Immature natural killer cell (primary cell): ENCODE measurements around the gene CDK5RAP3. TPM values are rescaled to one million over a fixed set of nuclear protein-coding genes. Genes with fewer than 3 reads are reported as not detected.

Experiments used
- DNase-seq, 3 donors: peaks; one replicate each; pipeline ENCODE4 v3.0.0; 2022; ENCODE audit warnings: mixed read lengths in 1 of 3
- H3K27ac Mint-ChIP-seq, 6 donors: one replicate each; pipeline ENCODE4 v1.8.0; 2020; ENCODE audit warnings: mixed read lengths in 6 of 6, mild to moderate bottlenecking in 5 of 6, inconsistent platforms in 4 of 6, moderate library complexity in 3 of 6
- H3K27me3 Mint-ChIP-seq, 3 donors: one replicate each; pipeline ENCODE4 v1.8.0; 2020 to 2021; ENCODE audit warnings: low read depth in 3 of 3, mild to moderate bottlenecking in 3 of 3, mixed read lengths in 3 of 3, moderate library complexity in 3 of 3, inconsistent platforms in 1 of 3
- H3K36me3 Mint-ChIP-seq, 3 donors: one replicate each; pipeline ENCODE4 v1.8.0; 2020; ENCODE audit warnings: mixed read lengths in 3 of 3, inconsistent platforms in 2 of 3, mild to moderate bottlenecking in 2 of 3
- H3K4me1 Mint-ChIP-seq, 2 donors: one replicate each; pipeline ENCODE4 v1.8.0; 2020; ENCODE audit warnings: inconsistent platforms in 2 of 2, mild to moderate bottlenecking in 2 of 2, mixed read lengths in 2 of 2, moderate library complexity in 1 of 2
- H3K4me3 Mint-ChIP-seq, 5 donors: one replicate each; pipeline ENCODE4 v1.8.0; 2020; ENCODE audit warnings: mild to moderate bottlenecking in 5 of 5, mixed read lengths in 5 of 5, inconsistent platforms in 3 of 5, moderate library complexity in 3 of 5
- H3K9me3 Mint-ChIP-seq, 6 donors: one replicate each; pipeline ENCODE4 v1.8.0; 2020; ENCODE audit warnings: mild to moderate bottlenecking in 6 of 6, mixed read lengths in 6 of 6, inconsistent platforms in 4 of 6, moderate library complexity in 3 of 6
- polyA plus RNA-seq, 3 donors: library from polyadenylated mRNA; unstranded; fragments of 300-500 nt; fragmentation: Illumina TruSeq; gene quantifications; one replicate each; pipeline ENCODE4 v1.2.3, GENCODE V29; 2021

CDK5RAP3 gene
- polyA plus RNA-seq, 3 donors from 2014 or later, result 66.3 to 97.2 (median 84.0) TPM

DNA sequence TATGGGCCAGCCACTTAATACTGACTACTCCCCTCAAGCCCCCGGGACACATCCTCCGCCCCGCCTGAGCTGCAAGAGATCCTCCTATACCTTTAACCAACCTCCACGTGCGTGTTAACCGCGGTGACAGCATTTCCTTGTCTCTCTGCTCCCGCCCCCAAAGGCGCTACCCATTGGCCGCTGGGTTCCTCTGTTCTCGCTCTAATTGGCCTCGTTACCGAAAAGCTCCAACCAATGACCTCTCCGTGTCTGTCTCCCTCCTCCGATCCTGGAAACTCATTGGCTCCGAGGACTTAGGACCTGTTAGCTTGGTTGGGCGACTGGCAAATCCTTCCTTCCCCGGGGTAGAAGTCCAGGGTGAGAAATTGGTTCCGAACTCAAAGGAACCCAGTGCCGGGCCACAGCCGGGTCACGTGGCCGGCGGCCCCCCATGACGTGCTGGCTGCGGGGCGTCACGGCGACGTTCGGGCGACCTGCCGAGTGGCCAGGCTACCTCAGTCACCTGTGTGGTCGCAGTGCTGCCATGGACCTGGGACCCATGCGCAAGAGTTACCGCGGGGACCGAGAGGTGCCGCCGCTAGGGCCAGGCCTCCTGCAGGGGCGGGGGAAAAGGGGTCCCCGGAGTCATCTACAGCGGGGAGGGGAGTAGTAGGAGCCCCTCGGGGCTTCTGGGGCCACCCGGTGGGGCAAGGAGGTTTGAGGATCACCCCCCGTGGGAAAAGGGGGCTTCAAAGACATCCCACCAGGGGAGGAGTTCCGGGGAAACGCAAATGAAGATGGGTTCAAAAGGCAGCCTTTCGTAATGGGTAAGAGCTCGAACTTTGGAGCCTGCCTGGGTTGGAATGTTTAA, 29.4 kb upstream of the CDK5RAP3 start, which contains the start of gene PNPO:
Gene PNPO (plus strand): TSS at position 326 of the 850 bp plus-strand sequence. CDS start 105 bp downstream, at position 431.
- H3K4me3 Mint-ChIP-seq, result peak within 1 kb of the TSS; percentile 76 to 93 (median 86)
- peaks cover 0 to 4% (median 0%) of the 10 kb centered on the region in 3 donors for H3K36me3 Mint-ChIP-seq
- no peaks in the 10 kb centered on the region for H3K9me3 Mint-ChIP-seq
- peak within 1 kb of the TSS; percentile 78 to 92 (median 86) for H3K27ac Mint-ChIP-seq
- peak; percentile 92 to 95 (median 93) for DNase-seq
- peaks cover 0 to 6% (median 4%) of the 10 kb centered on the region in 3 donors for H3K27me3 Mint-ChIP-seq
- peaks cover 31 to 40% of the 10 kb centered on the region in 2 donors for H3K4me1 Mint-ChIP-seq

DNA sequence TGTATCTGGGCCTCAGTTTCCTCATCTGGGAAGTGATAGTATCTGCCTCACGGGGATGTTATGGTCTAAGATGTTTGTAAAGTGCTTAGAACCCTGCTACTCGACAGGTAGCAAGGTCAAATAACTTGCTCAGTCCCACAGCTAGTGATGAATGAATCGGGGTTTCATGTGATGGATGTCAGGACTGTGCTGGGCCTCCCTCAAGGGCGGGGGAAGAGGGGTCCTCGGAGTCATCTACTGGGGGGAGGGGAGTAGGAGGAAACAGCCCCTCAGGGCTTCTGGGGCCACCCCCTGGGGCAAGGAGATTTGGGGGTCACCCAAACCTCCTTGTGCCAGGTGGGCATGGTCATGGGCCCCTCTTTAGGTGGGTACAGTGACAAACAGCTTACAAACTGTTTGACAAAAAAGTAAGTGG, 28.8 kb upstream of the CDK5RAP3 start:
- H3K36me3 Mint-ChIP-seq, result peaks cover 0 to 4% (median 0%) of the 10 kb centered on the region in 3 donors
- H3K4me1 Mint-ChIP-seq, result peaks cover 31 to 44% of the 10 kb centered on the region in 2 donors
- no peaks in the 10 kb centered on the region for H3K9me3 Mint-ChIP-seq
- H3K4me3 Mint-ChIP-seq, result peak overlapping the region; percentile 76 to 93 (median 86)
- H3K27me3 Mint-ChIP-seq, result peaks cover 0 to 6% (median 4%) of the 10 kb centered on the region in 3 donors
- no peak for DNase-seq
- peak overlapping the region; percentile 78 to 90 (median 83) for H3K27ac Mint-ChIP-seq

DNA sequence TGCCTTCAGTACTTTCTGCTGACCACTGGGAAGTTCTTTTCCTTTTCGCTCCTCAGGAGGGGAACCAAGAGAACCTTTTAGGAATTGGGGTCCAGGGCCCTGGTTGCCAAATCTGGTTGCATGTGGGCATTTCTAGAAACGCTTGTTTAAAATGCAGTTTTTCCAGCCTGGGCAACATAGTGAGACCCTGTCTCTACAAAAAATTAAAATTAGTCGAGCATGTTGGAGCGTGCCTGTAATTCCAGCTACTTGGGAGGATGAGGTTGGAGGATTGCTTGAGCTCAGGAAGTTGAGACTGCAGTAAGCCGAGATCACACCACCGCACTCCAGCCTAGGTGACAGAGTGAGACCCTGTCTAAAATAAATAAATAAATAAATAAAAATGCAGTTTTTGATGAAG, 28.3 kb upstream of the CDK5RAP3 start:
- Mint-ChIP-seq H3K4me3 (peak overlapping the region; percentile 76 to 93 (median 86)), H3K27me3 (peaks cover 0 to 6% (median 4%) of the 10 kb centered on the region in 3 donors), H3K27ac (peak overlapping the region in 5 of 6 donors; percentile 78 to 90 (median 84)), H3K9me3 (no peaks in the 10 kb centered on the region), H3K36me3 (peaks cover 0 to 4% (median 0%) of the 10 kb centered on the region in 3 donors), H3K4me1 (peaks cover 31 to 45% of the 10 kb centered on the region in 2 donors)
- no peak for DNase-seq

GRCh38 chr17:47945080-47945479, 25.8 kb upstream of the CDK5RAP3 start:
- DNase-seq, result peak; percentile 40 to 41 (median 40)
- Mint-ChIP-seq H3K9me3 (no peaks in the 10 kb centered on the region), H3K27ac (peak overlapping the region; percentile 34 to 89 (median 72)), H3K4me1 (peaks cover 40 to 55% of the 10 kb centered on the region in 2 donors), H3K36me3 (peaks cover 0 to 9% (median 0%) of the 10 kb centered on the region in 3 donors), H3K4me3 (peak overlapping the region; percentile 1 to 36 (median 25)), H3K27me3 (peaks cover 0 to 4% (median 4%) of the 10 kb centered on the region in 3 donors)

GRCh38 chr17:47945529-47946508, 25.1 kb upstream of the CDK5RAP3 start:
- DNase-seq, result no peak
- H3K27ac Mint-ChIP-seq, result peak overlapping the region in 5 of 6 donors; percentile 61 to 89 (median 77)
- H3K27me3 Mint-ChIP-seq, result peaks cover 0 to 4% (median 4%) of the 10 kb centered on the region in 3 donors
- H3K4me3 Mint-ChIP-seq, result peak overlapping the region in 1 of 5 donors; percentile 7
- peaks cover 0 to 9% (median 0%) of the 10 kb centered on the region in 3 donors for H3K36me3 Mint-ChIP-seq
- peaks cover 39 to 55% of the 10 kb centered on the region in 2 donors for H3K4me1 Mint-ChIP-seq
- H3K9me3 Mint-ChIP-seq, result no peaks in the 10 kb centered on the region

- no peak overlapping the region for H3K4me3 Mint-ChIP-seq
- H3K9me3 Mint-ChIP-seq, result no peaks in the 10 kb centered on the region
- H3K4me1 Mint-ChIP-seq, result peaks cover 34 to 48% of the 10 kb centered on the region in 2 donors
- H3K27me3 Mint-ChIP-seq, result peaks cover 0 to 1% (median 0%) of the 10 kb centered on the region in 3 donors
- peak overlapping the region in 1 of 6 donors; percentile 58 for H3K27ac Mint-ChIP-seq
- H3K36me3 Mint-ChIP-seq, result peaks cover 0 to 9% (median 0%) of the 10 kb centered on the region in 3 donors
- DNase-seq, result no peak
Measured at GRCh38 chr17:47946516-47946915, 24.4 kb upstream of the CDK5RAP3 start.

DNA sequence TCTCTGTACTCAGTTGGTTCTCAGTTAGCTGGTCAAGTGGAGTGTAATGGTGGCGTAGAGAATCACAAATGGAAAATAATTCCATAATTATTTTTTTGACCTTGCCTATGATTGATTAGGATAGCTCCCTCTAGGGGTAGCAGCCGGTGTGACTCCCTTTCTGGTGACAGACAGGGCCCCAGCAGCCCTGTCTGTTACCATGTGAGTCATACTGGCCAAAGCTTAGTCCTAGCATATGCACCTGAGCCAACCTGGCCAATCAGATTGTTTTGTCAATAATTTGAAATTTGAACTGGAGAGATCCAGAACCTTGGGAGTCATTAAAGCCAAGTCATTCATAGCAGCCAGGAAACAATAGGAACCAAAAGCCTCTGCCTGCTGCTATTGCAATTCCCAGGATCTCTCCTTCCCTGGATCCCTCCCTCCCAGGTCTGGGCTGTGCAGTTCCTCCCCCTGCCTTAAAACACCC, 23.9 kb upstream of the CDK5RAP3 start:
- no peaks in the 10 kb centered on the region for H3K9me3 Mint-ChIP-seq
- no peak overlapping the region for H3K4me3 Mint-ChIP-seq
- peaks cover 0 to 9% (median 0%) of the 10 kb centered on the region in 3 donors for H3K36me3 Mint-ChIP-seq
- DNase-seq, result peak; percentile 55 to 62 (median 58)
- peaks cover 32 to 45% of the 10 kb centered on the region in 2 donors for H3K4me1 Mint-ChIP-seq
- peaks cover 0 to 1% (median 0%) of the 10 kb centered on the region in 3 donors for H3K27me3 Mint-ChIP-seq
- peak overlapping the region in 4 of 6 donors; percentile 49 to 68 (median 62) for H3K27ac Mint-ChIP-seq

GRCh38 chr17:47948706-47949196, 22.2 kb upstream of the CDK5RAP3 start:
- Mint-ChIP-seq H3K36me3 (peaks cover 0 to 9% (median 0%) of the 10 kb centered on the region in 3 donors), H3K27ac (peak overlapping the region in 3 of 6 donors; percentile 38 to 86 (median 86)), H3K4me3 (peak overlapping the region in 1 of 5 donors; percentile 73), H3K27me3 (peaks cover 0 to 1% (median 0%) of the 10 kb centered on the region in 3 donors), H3K4me1 (peaks cover 23 to 35% of the 10 kb centered on the region in 2 donors), H3K9me3 (no peaks in the 10 kb centered on the region)
- no peak for DNase-seq

- H3K4me3 Mint-ChIP-seq, result peak overlapping the region; percentile 71 to 79 (median 73)
- H3K27ac Mint-ChIP-seq, result peak overlapping the region; percentile 38 to 86 (median 72)
- H3K27me3 Mint-ChIP-seq, result peaks cover 0 to 1% (median 0%) of the 10 kb centered on the region in 3 donors
- peaks cover 0 to 9% (median under 1%) of the 10 kb centered on the region in 3 donors for H3K36me3 Mint-ChIP-seq
- H3K9me3 Mint-ChIP-seq, result no peaks in the 10 kb centered on the region
- H3K4me1 Mint-ChIP-seq, result peaks cover 22 to 30% of the 10 kb centered on the region in 2 donors
- peak; percentile 77 to 79 (median 78) for DNase-seq
Measured at GRCh38 chr17:47949197-47949759, 21.6 kb upstream of the CDK5RAP3 start.

GRCh38 chr17:47949946-47950345, 21.0 kb upstream of the CDK5RAP3 start:
- Mint-ChIP-seq H3K36me3 (peaks cover 0 to 5% (median 4%) of the 10 kb centered on the region in 3 donors), H3K9me3 (no peaks in the 10 kb centered on the region), H3K4me3 (peak overlapping the region in 1 of 5 donors; percentile 73), H3K4me1 (peaks cover 16 to 23% of the 10 kb centered on the region in 2 donors), H3K27ac (peak overlapping the region in 1 of 6 donors; percentile 65), H3K27me3 (peaks cover 0 to 1% (median 0%) of the 10 kb centered on the region in 3 donors)
- no peak for DNase-seq

DNA sequence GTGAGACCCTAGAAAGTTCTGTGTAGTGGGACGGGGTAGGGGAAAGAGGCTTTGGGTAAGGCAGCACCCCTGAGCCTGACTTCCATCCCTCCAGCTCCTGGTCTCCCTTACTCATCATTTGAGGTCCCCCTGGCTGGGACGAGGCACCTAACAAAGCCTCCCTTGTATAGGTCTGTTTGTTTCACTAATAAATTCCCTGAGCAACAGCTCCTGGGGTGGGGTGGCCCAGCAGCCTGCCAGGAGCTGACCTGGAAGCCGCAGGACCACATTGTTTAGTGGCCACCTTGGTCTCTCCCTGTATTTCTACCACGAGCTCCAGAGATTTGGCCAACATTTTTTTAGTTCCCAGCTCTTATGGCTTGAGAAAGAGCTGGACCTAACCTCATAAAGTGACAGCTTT, 20.5 kb upstream of the CDK5RAP3 start:
- H3K27me3 Mint-ChIP-seq, result peaks cover 0 to 1% (median 0%) of the 10 kb centered on the region in 3 donors
- H3K36me3 Mint-ChIP-seq, result peaks cover 0 to 4% (median 4%) of the 10 kb centered on the region in 3 donors
- H3K4me3 Mint-ChIP-seq, result no peak overlapping the region
- no peaks in the 10 kb centered on the region for H3K9me3 Mint-ChIP-seq
- no peak overlapping the region for H3K27ac Mint-ChIP-seq
- no peak for DNase-seq
- peaks cover 10 to 18% of the 10 kb centered on the region in 2 donors for H3K4me1 Mint-ChIP-seq
